Epithelial cell of proximal tubule (primary cell): ENCODE results near the gene METTL15. TPM values are rescaled to one million over a fixed set of nuclear protein-coding genes. Genes with fewer than 3 reads are reported as not detected.

ENCODE experiments used
- DNase-seq: peaks from one replicate; pipeline ENCODE4 v3.0.0-alpha.2; 2011; ENCODE audit warnings: low read depth
- H3K4me3 ChIP-seq: 2 replicates; pipeline ENCODE4 v1.5.1; 2011; ENCODE audit warnings: low read depth, mild to moderate bottlenecking, low read length
- CTCF ChIP-seq: conservative IDR thresholded peaks from 2 replicates; pipeline ENCODE4 v1.5.1; 2012; ENCODE audit warnings: low read depth, mild to moderate bottlenecking, low read length
- total RNA-seq: library from RNA; depleted of rRNA; stranded (reverse); fragments of >200 nt; gene quantifications from 2 replicates; pipeline ENCODE4 v1.2.3, GENCODE V29; 2015

Gene METTL15
- total RNA-seq, 1 donor from 2014 or later = 8.7 TPM

GRCh38 chr11:28104425-28104824 lies 3.8 kb upstream of the METTL15 start:
- no peak overlapping the region for H3K4me3 ChIP-seq
- no peak for TF ChIP-seq CTCF
- no peak for DNase-seq

GRCh38 chr11:28104984-28105383 lies 3.2 kb upstream of the METTL15 start:
- no peak overlapping the region for H3K4me3 ChIP-seq
- no peak for DNase-seq
- no peak for TF ChIP-seq CTCF

GRCh38 chr11:28105869-28106268 lies 2.3 kb upstream of the METTL15 start:
- TF ChIP-seq CTCF = no peak
- DNase-seq = no peak
- H3K4me3 ChIP-seq = no peak overlapping the region

GRCh38 chr11:28106353-28107043 lies 1.7 kb upstream of the METTL15 start:
- DNase-seq = no peak
- TF ChIP-seq CTCF = no peak
- peak overlapping the region; percentile 90 for H3K4me3 ChIP-seq

- H3K4me3 ChIP-seq = peak overlapping the region; percentile 90
- DNase-seq = no peak
- no peak for TF ChIP-seq CTCF
Measured at GRCh38 chr11:28107191-28107749, 918 bp upstream of the METTL15 start.

- no peak for TF ChIP-seq CTCF
- no peak for DNase-seq
- H3K4me3 ChIP-seq = peak overlapping the region; percentile 90
Measured at GRCh38 chr11:28108958-28109357, 770 bp downstream of the METTL15 start.

GRCh38 chr11:28110108-28110820 lies 2.1 kb downstream of the METTL15 start:
- peak overlapping the region; percentile 73 for H3K4me3 ChIP-seq
- TF ChIP-seq CTCF = no peak
- peak; percentile 29 for DNase-seq
